NT2/D1 (cell line): Measurements from ENCODE around the gene MGAT5B.

Source experiments
- DNase-seq: peaks from one replicate; pipeline ENCODE4 v3.0.0-alpha.2; 2011; ENCODE audit warnings: low read depth, low spot score
- H3K27me3 ChIP-seq: 2 replicates; pipeline ENCODE4 v1.6.0; 2011; ENCODE audit warnings: mild to moderate bottlenecking; ENCODE audit not compliant: insufficient read length, insufficient read depth
- H3K36me3 ChIP-seq: 2 replicates; pipeline ENCODE4 v1.6.1; 2011; ENCODE audit warnings: mild to moderate bottlenecking, low read length, mixed read lengths; ENCODE audit not compliant: insufficient read depth, insufficient read length
- H3K4me1 ChIP-seq: 2 replicates; pipeline ENCODE4 v1.5.1; 2011; ENCODE audit not compliant: insufficient read depth, insufficient read length
- H3K4me3 ChIP-seq: 2 replicates; pipeline ENCODE4 v1.5.1; 2011; ENCODE audit warnings: low read depth; ENCODE audit not compliant: insufficient read length
- H3K9ac ChIP-seq: 2 replicates; pipeline ENCODE4 v1.6.0; 2011; ENCODE audit warnings: low read depth; ENCODE audit not compliant: insufficient read length
- H3K9me3 ChIP-seq: 2 replicates; pipeline ENCODE4 v1.5.1; 2011; ENCODE audit warnings: mild to moderate bottlenecking, low read length; ENCODE audit not compliant: insufficient read depth
- SUZ12 ChIP-seq: IDR thresholded peaks from 2 replicates; pipeline ENCODE4 v1.6.1; 2011; ENCODE audit not compliant: insufficient read length, insufficient read depth; ENCODE audit errors: extremely low read depth
- YY1 ChIP-seq: IDR thresholded peaks from 2 replicates; pipeline ENCODE4 v1.6.1; 2011; ENCODE audit not compliant: insufficient read length, insufficient read depth
- ZNF274 ChIP-seq: IDR thresholded peaks from 2 replicates; pipeline ENCODE4 v1.6.1; 2011; ENCODE audit warnings: mild to moderate bottlenecking, low read depth, low read length

Gene MGAT5B

DNA sequence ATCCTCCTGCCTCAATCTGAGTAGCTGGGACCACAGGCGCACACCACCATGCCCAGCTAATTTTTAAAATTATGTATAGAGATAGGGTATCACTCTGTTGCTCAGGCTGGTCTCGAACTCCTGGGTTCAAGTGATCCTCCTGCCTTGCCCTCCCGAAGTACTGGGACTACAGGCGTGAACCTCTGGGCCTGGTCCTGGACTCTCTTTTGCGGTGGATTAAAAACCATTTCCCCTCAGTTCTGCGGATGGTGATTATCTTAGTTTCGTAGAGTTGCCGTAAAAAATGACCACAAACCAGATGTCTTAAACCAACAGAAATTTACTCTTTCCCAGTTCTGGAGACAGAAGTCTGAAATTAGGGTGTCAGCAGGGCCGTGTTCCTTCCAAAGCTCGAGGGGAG is 28.8 kb downstream of the MGAT5B start:
- peaks cover 11% of the 10 kb centered on the region for H3K36me3 ChIP-seq
- peaks cover 8% of the 10 kb centered on the region for H3K4me1 ChIP-seq
- TF ChIP-seq ZNF274 (no peak), YY1 (no peak), SUZ12 (no peak)
- peaks cover 13% of the 10 kb centered on the region; the same call in 1 of the 2 replicates for H3K9me3 ChIP-seq
- no peak for DNase-seq
- H3K4me3 ChIP-seq, result no peak overlapping the region
- no peaks in the 10 kb centered on the region for H3K27me3 ChIP-seq
- H3K9ac ChIP-seq, result no peak overlapping the region

DNA sequence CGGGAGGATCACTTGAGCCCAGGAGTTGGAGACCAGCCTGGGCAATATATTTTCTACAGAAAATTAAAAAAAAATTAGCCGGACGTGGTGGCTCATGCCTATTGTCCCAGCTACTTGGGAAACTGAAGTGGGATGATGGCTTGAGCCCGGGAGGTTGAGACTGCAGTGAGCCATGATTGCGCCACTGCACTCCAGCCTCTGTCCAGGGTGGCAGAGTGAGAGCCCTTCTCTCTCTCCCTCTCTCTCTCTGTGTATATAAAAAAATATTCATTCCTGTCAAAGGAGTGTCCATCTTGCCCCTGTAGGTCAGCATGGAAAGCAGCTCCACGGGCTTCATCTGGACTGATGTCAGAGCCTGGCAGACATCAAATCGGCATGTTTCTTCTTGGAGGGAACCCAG is 31.2 kb downstream of the MGAT5B start:
- no peak overlapping the region for H3K9ac ChIP-seq
- DNase-seq, result no peak
- H3K4me3 ChIP-seq, result no peak overlapping the region
- no peaks in the 10 kb centered on the region for H3K27me3 ChIP-seq
- no peaks in the 10 kb centered on the region for H3K4me1 ChIP-seq
- TF ChIP-seq ZNF274, result no peak
- no peak for TF ChIP-seq SUZ12
- no peak for TF ChIP-seq YY1
- H3K36me3 ChIP-seq, result peaks cover 20% of the 10 kb centered on the region
- H3K9me3 ChIP-seq, result peaks cover 11% of the 10 kb centered on the region; the same call in 1 of the 2 replicates

DNA sequence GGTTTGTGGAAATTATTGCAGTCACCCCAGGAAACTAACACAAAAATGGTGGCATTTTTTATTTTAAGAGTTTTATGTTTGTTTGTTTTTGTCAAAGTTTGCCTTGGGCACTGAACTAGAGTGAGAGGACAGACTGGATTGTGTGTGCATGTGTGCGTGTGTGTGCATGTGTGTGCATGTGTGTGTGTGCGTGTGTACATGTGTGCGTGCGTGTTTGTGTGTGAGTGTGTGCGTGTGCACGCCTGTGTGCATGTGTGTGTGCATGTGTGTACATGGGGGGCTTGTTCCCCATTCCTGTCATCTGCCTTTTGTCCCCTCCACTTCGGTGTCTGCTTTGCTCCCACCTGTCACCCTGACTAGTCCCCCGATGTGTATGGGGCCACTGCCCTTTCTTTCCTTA is 32.5 kb downstream of the MGAT5B start:
- no peak overlapping the region for H3K9ac ChIP-seq

DNA sequence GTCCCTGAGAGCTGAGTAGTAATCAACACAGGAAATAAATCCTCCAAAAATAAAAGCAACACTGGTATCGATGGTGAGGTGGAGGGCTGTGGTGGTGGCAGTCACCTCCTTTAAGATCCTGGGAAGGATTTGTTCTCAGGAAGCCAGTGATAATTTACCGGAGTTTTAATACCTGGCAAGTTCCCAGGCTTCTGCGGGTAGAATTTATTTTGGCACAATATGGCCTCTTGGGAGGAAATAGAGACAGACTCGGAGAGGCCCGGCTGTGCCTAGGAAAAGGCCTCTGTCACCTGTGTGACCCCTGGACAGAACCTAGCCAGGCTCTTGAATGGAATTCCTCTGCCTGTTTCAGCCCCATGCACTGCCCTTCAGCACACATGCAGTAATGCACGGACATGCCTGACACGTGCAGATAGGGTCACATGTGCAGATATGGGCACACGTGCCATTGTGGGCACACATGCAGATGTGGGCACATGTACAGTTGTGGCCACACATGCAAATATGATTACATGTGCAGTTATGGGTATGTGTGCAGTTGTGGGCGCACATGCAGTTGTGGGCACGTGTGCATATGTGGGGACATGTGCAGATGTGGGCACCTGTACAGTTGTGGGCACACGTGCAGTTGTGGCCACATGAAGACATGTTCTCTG is 33.5 kb downstream of the MGAT5B start:
- no peak for DNase-seq
- no peaks in the 10 kb centered on the region for H3K4me1 ChIP-seq
- TF ChIP-seq YY1, result no peak
- TF ChIP-seq ZNF274, result no peak
- no peak for TF ChIP-seq SUZ12
- H3K27me3 ChIP-seq, result no peaks in the 10 kb centered on the region
- H3K9ac ChIP-seq, result no peak overlapping the region
- no peaks in the 10 kb centered on the region for H3K9me3 ChIP-seq
- no peak overlapping the region for H3K4me3 ChIP-seq
- H3K36me3 ChIP-seq, result peaks cover 27% of the 10 kb centered on the region

More for the DNA sequence above, 32.5 kb downstream of the MGAT5B start:
- H3K9me3 ChIP-seq, result no peaks in the 10 kb centered on the region
- no peaks in the 10 kb centered on the region for H3K27me3 ChIP-seq
- H3K36me3 ChIP-seq, result peaks cover 22% of the 10 kb centered on the region
- no peak for DNase-seq
- TF ChIP-seq YY1 (no peak), SUZ12 (no peak), ZNF274 (no peak)
- no peaks in the 10 kb centered on the region for H3K4me1 ChIP-seq
- no peak overlapping the region for H3K4me3 ChIP-seq

DNA sequence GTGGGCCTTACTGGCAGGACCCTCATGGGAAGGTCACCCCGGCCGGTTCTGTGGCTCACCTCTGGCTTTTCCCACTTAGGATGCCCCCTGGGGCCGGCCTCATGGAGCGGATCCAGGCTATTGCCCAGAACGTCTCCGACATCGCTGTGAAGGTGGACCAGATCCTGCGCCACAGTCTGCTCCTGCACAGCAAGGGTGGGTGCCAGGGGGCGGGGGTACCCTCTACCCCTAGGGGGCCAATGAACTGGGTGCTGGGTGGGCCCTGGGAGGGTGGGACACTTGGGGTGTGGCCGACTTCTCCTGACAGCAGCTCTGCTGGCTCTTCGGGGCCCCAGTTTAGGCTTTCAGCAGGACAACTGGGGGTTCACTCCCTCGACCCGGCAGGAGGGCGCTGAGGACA is 34.3 kb downstream of the MGAT5B start:
- Histone ChIP-seq H3K27me3 (no peaks in the 10 kb centered on the region), H3K9me3 (no peaks in the 10 kb centered on the region), H3K9ac (no peak overlapping the region), H3K4me1 (no peaks in the 10 kb centered on the region), H3K4me3 (no peak overlapping the region), H3K36me3 (peaks cover 27% of the 10 kb centered on the region)
- DNase-seq, result no peak
- TF ChIP-seq ZNF274, result no peak
- no peak for TF ChIP-seq SUZ12
- TF ChIP-seq YY1, result no peak

DNA sequence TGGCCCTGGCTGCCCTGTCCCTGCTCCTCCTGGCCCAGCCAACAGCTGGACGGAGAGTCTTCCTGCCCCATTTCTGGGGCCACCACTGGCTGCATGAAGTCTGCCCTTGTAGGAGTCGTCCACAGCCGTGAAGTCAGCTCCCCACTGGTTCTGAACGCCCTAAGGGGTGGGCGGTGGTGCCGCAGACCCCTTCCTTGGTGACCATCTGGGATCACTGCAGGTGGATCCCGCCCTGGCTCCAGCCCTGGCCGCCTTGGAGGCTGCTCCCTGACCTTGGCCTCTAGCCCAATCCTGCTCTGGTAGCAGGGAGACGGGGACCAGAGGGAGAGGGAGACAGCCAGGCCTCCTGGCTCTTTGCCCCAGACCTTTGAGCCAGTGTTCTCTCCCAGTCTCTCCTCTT is 35.4 kb downstream of the MGAT5B start:
- Histone ChIP-seq H3K9ac (no peak overlapping the region), H3K4me1 (no peaks in the 10 kb centered on the region), H3K4me3 (no peak overlapping the region), H3K9me3 (no peaks in the 10 kb centered on the region), H3K36me3 (peaks cover 30% of the 10 kb centered on the region), H3K27me3 (no peaks in the 10 kb centered on the region)
- TF ChIP-seq SUZ12 (no peak), YY1 (no peak), ZNF274 (no peak)
- DNase-seq, result no peak

DNA sequence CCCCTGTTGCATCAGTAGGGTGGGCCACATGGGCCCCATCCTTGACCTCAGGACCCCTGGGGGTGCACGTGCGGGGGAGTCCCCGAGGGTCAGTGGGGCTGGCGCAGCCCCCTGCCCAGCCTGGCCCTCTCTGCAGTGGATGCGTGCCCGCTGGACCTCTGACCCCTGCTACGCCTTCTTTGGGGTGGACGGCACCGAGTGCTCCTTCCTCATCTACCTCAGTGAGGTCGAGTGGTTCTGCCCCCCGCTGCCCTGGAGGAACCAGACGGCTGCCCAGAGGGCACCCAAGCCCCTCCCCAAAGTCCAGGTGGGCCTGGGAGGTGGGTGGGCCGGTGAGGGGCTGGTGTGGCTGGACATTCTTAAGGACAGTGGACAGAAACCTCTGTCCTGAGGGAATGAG is 35.9 kb downstream of the MGAT5B start:
- Histone ChIP-seq H3K9me3 (no peaks in the 10 kb centered on the region), H3K27me3 (no peaks in the 10 kb centered on the region), H3K4me3 (no peak overlapping the region), H3K4me1 (no peaks in the 10 kb centered on the region), H3K36me3 (peaks cover 30% of the 10 kb centered on the region), H3K9ac (no peak overlapping the region)
- no peak for TF ChIP-seq SUZ12
- TF ChIP-seq YY1, result no peak
- no peak for TF ChIP-seq ZNF274
- DNase-seq, result no peak

DNA sequence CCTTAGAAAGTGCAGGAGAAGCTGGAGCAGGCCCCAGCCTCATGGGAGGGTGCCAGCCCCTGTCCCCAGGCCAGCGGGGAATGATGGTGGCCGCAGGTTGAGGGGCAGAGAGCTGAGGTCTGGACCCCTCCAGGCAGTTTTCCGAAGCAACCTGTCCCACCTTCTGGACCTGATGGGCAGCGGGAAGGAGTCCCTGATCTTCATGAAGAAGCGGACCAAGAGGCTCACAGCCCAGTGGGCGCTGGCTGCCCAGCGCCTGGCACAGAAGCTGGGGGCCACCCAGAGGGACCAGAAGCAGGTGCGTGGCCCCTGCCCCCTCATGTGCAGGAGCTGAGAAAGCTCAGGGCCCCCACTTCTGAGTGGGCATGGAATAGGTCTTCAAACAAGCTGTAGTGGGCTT is 36.8 kb downstream of the MGAT5B start:
- peaks cover 26% of the 10 kb centered on the region for H3K36me3 ChIP-seq
- no peaks in the 10 kb centered on the region for H3K27me3 ChIP-seq
- TF ChIP-seq YY1 (no peak), ZNF274 (no peak), SUZ12 (no peak)

More for the DNA sequence above, 36.8 kb downstream of the MGAT5B start:
- no peak overlapping the region for H3K4me3 ChIP-seq
- H3K9ac ChIP-seq, result no peak overlapping the region
- H3K9me3 ChIP-seq, result no peaks in the 10 kb centered on the region
- H3K4me1 ChIP-seq, result peaks cover 6% of the 10 kb centered on the region
- no peak for DNase-seq
